Measurements from ENCODE around the gene PPTC7.
"Not testable (repeated sequence)": the region's sequence is repeated elsewhere in the genome, so short reads cannot be mapped to it uniquely, and the experiment has no call there.

The PPTC7 gene

DNA sequence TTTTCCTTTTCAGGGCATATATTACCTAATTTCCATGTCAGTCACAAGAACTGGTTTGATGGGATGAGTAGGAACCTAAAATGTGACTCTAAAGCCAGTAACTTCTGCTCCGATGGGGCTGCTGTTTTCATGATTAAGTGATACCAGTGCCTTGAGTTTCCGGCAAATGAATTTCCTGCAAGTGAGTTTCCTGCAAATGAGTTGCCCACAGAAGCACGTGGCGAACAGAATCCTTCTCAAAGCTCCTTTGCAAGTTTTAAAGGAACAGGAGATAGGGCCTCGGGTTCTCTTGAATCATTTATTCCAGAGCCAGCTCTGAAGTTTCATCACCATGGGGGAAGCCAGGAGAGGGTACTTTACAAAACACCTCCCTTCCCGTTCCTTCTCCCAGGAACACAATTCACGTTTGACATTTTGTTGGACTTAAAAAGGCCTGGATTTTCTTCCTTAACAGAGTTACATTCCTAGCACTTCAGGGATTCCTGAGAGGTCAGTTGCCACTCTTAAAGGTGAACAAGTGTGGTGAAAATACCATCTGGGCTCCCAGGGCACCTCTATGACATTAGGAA, 2.2 kb upstream of the PPTC7 start:
- DNase-seq (ENCODE audit: low spot score), result peak; percentile 74

DNA sequence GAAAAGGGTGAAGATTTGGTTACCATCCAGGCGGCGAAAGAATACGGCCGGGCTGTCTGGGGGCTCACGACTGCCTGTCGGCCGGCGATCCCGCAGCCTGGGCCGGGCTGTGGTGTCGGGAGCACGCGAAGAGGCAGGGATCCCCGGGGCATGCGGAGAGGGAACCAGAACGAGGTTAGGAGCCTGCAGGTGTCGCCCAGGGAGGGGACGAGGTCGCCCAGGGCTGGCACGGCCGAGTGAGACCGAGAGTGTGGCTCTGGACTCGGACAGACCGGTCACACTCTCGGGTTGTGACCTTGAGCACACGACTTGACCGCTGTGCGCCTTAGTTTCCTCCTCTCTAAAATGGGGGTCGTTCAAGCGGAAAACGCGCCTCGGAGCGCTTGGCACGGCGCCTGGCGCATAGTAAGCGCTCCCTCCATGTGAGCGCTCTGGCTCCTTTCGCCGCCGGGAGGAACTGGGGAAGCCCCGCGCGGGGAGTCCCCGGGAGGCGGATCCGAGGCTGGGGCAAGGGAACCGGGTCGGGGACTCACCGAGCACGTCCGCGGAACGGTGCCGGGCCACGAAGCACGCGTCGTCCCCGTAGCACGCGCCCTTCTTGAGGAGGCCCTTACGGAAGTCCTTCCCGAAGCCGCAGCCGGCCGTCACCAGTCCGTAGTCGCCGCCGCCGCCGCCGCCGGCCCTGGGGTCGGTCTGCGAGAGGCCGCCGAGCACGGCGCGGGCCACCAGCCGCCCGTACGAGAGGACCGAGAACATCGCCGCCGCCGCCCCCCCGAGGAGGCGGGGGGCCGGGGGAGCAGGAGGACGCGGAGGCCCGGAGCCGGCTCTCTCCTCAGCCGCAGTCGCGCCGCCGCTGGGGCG, 612 bp downstream of the PPTC7 start:
- peak; percentile 64 for DNase-seq (ENCODE audit: low spot score)

DNA sequence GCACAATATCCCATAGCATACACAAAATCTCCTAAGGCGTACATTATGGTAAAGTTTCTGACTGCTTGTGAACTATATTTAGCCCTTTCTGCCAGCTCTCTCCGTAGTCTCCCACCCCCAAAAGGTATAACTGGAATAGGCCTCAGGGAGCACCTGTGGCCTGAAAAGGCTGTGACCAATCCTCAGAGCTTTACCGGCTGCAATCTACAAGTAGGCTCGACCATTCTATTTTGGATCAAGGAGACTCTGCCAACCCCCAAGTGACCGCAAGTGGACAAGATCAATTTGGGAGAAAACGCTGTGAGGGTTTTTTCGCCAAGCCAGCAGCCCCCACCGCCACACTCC, 1.2 kb downstream of the PPTC7 start:
- no peak for DNase-seq (ENCODE audit: low spot score)

DNA sequence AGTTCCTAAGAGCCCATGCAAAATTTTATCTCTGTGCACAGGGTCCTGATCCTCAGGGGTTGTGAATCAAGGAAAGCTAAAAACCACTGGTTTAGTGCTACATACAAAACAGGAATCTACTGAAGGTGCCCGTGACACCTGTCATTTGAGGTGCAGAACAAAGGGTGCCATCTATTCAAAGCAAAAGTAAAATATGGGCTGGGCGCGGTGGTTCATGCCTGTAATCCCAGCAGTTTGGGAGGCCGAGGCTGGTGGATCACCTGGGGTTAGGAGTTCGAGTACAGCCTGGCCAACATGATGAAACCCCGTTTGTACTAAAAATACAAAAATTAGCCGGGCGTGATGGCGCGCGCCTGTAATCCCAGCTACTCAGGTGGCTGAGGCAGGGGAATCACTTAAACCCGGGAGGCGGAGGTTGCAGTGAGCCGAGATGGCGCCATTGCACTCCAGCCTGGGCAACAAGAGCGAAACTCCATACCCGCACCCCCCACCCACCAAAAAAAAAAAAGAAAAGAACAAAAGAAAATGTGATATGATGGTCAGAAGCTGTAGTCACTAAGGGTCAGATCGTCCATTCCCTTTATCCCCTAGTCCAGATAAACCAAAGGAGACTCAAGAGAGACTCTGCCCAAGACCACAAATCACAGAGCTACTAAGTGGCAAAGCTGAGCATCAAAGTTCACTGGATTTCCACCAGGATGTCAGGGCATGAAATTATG, 3.4 kb downstream of the PPTC7 start:
- DNase-seq (ENCODE audit: low spot score), result no peak

DNA sequence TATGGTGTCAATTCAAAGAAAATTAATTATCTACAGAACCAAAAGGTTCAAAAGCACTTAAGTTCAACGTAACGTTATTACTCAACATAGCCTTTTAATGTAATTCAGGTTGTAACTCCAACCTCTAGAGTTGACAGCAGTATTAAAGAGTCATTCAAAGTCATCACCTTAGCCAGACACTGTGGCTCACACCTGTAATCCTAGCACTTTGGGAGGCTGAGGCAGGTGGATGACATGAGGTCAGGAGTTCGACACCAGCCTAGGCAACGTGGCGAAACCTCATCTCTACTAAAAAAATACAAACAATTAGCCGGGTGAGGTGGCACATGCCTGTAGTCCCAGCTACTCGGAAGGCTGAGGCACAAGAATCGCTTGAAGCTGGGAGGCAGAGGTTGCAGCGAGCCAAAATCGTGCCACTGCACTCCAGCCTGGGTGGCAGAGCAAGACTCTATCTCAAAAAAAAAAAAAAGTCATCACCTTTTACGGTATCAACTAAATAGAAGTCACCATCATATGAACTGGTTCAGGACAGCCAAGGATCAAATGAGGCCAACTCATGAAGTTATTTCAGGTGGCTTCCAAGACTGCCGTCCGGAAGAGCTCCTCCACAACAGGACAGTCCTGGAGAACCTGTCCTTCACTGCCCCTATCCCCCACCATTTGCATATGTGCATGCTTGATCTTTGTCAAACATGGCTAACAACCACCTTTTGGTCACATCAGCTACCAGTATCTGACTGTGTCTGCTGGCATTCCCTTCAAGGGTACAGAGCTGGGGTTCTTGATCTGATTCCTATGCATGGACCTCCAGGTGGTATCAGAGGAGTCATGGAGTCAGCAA, 4.2 kb downstream of the PPTC7 start:
- DNase-seq (ENCODE audit: low spot score), result no peak

DNA sequence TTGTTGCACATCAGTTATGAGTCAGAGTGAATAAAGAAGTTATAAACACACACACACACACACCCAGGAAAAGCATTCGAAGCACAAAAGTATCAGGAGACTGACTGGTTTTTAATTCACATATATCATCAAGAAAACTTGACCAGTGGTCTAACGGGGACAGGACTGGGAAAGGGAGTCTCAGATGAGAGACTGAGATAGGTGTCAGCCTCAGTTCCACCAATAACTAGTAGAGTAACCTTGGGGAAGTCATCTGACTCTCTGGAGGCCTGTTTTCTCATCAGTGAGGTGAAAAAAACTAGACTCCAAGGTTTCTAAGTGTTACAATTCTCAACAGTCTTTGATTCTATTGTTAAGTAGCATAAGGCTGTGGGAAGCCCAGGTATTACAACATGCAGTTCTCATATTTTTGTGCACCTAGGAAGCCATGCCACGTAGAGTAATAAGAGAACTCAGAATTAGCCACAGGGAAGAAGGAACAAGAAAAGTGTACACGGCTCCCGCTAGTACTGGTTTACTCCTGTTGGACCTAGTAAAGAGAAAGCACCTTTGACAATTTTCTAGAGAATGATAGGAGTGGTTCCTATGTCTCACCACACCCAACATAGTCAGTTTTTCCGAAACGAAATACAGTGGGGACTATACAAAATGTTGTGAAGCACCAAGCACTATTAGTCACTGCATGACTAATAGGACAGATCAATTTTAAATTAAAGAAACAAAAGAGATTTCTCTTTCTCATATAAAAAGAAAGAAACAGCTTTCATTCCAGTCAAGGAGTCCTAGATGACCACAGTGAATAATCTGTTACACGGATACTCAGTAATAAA, 5.0 kb downstream of the PPTC7 start:
- DNase-seq (ENCODE audit: low spot score), result peak; percentile 64

DNA sequence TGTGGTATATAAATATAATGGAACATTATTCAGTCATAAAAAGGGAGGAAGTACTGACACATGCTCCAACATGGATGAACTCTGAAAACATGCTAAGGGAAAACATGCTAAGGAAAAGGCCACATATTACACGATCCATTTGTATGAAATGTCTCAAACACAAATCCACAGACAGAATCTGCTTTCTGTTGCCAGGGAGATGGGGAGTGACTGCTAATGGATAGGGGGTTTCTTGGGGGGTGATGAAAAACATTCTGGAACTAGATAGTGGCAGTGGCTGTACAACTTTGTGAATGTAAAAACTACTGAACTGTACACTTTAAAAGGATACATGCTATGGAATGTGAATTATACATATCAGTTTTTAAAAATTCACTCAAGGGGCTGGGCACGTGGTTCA, 6.6 kb downstream of the PPTC7 start:
- DNase-seq (ENCODE audit: low spot score), result no peak

DNA sequence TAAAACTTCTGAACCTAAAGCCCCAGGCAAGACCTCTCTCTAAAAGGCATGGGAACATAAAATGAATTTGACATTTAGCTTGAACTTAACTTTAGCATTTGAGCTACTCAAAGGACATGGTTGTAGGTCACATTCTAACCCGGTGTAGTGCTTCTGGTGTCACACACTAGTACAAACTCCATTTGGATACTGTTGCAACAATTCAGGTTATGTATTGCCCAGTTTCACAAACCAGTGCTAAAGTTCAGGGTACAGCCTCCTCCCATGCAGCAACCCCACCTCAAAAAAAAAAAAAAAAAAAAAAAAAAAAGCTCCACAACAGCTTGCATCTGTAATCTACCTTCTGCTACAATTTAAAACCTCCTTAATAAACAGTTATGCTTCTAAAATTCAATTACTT, 7.8 kb downstream of the PPTC7 start:
- no peak for DNase-seq (ENCODE audit: low spot score)

DNA sequence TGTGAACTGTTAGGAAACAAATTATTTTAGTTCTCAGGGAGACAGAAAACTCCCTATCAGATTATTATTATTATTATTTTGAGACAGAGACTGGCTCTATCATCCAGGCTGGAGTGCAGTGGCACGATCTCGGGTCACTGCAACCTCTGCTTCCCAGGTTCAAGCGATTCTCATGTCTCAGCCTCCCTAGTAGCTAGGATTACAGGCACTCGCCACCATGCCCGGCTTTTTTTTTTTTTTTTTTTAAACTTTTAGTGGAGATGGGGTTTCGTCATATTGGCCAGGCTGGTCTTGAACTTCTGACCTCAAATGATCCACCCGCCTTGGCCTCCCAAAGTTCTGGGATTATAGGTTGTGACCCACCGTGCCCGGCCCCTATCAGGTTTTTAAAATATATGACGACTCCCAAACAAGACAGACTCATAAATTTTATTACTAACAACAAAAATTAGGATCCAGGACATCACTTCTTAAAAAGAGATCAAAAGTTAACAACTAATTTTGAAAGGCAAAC, 8.3 kb downstream of the PPTC7 start:
- not testable (repeated sequence) for DNase-seq (ENCODE audit: low spot score)

DNA sequence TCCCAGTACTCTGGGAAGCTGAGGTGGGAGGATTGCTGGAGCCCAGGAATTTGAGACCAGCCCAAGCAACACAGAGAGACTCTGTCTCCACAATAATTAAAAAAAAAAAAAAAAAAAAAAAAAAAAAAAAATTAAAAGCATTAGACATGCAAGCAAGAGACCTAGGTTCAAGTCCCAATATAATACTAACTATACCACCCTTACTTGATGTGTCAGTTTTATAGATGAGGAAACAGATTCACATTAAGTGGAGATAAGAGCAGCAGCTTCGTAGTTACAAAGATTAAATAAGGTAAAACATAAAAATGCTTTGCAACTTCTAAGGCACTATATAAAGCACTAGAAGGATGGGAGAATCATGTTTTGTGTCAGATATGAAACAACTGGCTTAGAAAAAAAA, 9.1 kb downstream of the PPTC7 start:
- no peak for DNase-seq (ENCODE audit: low spot score)

DNA sequence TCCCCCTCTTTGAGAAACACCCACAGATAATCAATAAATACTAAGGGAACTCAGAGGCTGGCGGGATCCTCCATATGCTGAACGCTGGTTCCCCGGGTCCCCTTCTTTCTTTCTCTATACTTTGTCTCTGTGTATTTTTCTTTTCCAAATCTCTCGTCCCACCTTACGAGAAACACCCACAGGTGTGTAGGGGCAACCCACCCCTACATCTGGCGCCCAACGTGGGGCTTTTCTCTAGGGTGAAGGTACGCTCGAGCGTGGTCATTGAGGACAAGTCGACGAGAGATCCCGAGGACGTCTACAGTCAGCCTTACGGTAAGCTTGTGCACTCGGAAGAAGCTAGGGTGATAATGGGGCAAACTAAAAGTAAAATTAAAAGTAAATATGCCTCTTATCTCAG, 12.3 kb downstream of the PPTC7 start:
- not testable (repeated sequence) for DNase-seq (ENCODE audit: low spot score)

DNA sequence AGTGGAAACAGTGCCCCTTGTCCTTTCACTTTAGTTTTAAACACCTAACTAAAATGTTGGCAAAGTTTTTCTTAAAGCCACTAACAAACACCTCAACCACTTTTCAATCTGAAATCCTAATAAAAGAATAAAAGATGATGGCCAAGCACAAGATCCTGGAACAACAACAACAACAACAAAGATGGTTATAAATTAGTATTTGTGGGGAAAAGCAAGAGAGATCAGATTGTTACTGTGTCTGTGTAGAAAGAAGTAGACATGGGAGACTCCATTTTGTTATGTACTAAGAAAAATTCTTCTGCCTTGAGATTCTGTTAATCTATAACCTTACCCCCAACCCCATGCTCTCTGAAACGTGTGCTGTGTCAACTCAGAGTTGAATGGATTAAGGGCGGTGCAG, 13.3 kb downstream of the PPTC7 start:
- DNase-seq (ENCODE audit: low spot score), result not testable (repeated sequence)

DNA sequence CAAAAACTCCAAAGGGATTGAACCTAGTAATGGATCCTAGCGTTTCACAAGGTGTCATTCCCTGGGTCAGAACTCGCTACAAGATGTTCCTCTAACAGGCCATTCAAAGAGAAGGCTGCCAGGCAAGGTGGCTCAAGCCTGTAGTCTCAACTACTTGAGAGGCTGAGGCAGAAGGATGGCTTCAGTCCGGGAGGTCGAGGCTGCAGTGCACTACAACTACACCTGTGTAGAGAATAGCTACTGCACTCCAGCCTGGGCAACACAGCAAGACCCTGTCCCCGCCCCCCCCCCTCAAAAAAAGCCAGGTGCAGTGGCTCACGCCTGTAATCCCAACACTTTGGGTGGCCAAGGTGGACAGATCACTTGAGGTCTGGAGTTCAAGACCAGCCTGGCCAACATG, 14.4 kb downstream of the PPTC7 start:
- DNase-seq (ENCODE audit: low spot score), result no peak

DNA sequence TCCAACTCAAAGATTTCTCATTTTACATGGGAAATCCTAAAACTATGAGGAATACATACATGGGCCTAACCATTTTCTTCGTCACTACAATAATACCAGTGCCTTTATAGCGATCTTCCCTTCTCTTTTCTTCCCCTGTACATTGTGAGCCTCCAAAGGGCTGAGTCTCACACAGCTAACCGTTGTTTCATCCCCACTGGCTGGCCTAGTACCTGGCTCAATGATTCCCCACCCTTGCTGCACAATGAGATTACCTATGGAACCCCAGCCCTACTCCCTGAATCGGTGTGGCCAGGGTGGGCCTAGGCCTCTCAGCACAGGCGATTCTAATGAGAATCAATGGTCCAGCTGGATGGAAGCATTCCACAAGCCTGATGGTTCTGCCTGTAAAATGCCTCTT, 16.1 kb downstream of the PPTC7 start:
- no peak for DNase-seq (ENCODE audit: low spot score)

DNA sequence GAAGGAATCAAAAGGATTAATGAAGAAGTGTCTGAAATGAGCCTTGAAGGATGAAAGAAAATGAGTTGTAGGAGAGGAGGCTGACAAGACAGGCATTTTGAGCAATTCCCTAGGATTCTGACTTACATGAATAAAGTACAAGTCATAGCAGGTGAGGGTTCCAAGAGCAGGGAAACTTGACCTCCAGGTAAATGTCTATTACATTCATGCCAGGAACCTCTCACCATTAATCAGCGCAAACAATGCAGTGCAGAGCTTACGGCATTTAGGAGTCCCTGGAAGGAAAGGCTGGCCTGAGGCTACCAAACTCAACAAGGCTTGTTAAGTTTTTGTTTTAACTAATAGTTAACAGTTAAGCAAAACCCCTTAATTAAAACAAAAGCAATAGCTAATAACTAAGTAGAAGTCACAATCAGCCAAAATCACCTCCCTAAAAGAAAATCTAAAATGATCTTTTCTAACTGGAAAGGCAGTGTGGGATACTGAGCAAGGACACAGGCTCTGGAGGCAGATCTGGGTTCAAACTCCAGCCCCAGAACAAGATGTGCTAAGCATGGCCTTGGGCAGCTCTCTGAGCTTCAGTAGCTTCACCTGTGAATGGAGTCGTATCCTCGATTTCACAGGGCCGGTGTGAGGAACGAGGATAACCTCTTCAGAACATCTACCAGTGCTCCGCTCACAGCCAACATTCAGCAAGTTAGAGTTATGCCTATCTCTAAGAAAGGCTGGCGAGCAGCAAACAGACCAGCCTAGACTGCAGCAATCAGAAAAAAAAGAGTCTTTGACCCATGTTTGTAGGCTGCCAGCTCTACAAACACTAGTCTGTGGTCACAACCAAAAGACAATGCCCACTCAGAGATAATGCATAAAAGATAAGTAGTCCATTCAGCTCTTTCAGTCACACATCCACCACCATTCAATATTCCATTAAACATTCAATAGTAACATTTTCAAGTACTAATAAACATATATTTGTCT, 16.9 kb downstream of the PPTC7 start:
- no peak for DNase-seq (ENCODE audit: low spot score)

DNA sequence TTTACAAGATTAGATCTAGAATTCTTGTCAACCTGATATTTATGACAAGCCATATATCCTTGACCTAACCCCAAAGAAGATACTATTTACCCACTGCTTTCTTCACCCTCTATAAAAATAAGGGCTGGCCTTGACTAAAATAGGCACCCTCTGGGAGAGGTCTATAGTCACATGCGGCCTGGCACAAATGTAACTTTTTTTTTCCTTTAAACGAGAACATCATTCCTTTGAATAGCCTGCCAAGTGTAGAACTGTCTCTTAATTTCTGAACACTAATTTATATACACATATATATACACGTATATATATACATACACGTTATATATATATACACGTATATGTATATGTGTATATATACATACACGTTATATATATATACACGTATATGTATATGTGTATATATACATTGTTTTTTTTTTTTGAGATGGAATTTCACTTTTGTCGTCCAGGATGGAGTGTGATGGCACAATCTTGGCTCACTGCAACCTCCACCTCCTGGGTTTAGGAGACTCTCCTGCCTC, 18.6 kb downstream of the PPTC7 start:
- DNase-seq (ENCODE audit: low spot score), result no peak

DNA sequence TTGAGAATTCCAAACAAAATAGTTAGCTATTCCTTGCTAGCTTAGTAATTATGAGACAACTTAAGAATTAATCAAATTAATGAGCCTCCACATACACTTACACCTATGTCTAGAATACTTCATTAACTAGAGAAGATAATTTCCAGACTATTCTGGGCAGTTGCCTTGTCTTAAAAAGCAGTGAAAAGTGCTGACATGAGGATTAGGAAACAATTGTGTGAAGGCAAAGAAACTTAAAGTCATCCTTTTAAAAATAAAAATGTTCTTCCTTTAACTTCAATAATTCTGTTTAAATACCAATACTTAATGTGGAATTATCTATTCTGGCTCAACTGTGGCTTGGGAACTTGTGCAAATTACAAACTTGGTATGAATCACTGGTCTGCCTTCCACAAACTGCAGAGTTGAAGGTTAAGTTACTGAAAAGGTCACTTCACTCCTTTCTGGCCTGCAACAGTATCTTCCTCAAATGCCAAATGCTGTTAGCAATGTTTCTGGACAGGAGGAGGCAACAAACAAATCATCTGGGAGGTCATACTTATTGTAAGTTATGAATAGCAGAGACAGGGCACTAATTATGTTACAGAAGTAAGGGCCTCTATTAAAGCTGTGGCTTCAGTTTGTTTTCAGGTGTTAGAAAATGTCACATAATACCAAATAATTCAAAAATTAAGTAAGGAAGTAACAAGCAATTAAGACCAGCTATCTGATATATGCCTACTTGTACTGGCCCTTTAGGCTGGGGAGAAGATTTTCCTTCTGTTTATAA, 19.2 kb downstream of the PPTC7 start:
- DNase-seq (ENCODE audit: low spot score), result no peak

DNA sequence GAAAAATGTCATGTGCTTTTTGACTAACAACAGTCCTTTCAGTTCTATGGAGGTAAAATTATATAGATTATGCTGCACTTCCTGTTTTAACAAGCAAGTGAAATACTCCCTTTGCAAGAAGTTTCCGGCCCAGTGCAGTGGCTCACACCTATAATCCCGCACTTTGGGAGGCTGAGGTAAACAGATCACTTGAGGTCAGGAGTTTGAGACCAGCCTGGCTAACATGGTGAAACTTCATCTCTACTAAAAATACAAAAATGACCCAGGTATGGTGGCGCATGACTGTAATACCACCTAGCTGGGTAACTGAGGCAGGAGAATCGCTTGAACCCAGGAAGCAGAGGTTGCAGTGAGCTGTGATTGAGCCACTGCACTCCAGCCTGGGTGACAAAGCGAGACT, 20.7 kb downstream of the PPTC7 start:
- peak; percentile 61 for DNase-seq (ENCODE audit: low spot score)
